Spleen (tissue), 7 donors: Measurements from ENCODE around the gene ADAMTS5.

Experiments
- CTCF ChIP-seq, 11 experiments: fragments of 200-600 bp in 7 of 11; fragments of 450-650 bp in 4 of 11; sonication (generic) in 4 of 11; IDR thresholded peaks in 8 of 11; conservative IDR thresholded peaks in 3 of 11; 1 replicate in 7 of 11; 2 replicates in 4 of 11; pipeline versions ENCODE4 v1.4.0 to v1.8.0; 2016 to 2021; ENCODE audit warnings: antibody characterized with exemption in 11 of 11, inconsistent platforms in 4 of 11, mild to moderate bottlenecking in 1 of 11
- POLR2A ChIP-seq, 3 donors: fragments of 450-650 bp; IDR thresholded peaks; one replicate each; pipeline ENCODE4 v1.5.1; 2017; ENCODE audit warnings: antibody characterized with exemption in 3 of 3, mild to moderate bottlenecking in 1 of 3
- POLR2AphosphoS5 ChIP-seq, 3 donors: sonication (generic); formaldehyde crosslinking; IDR thresholded peaks; one replicate each; pipeline ENCODE4 v1.5.1; 2017; ENCODE audit warnings: antibody characterized with exemption in 3 of 3
- donor health status: DM: no; HTN: no; CAD: no; lungs with moderate emphysema.
- donor health status: DM: no; HTN: no; CAD: no.
- donor health status: DM: no; HTN: no; CAD: no.

GRCh38 chr21:26888256-26888655 is 78.6 kb downstream of the ADAMTS5 start:
- TF ChIP-seq CTCF (IDR thresholded peaks at IDR 0.05 in 8 of 11, conservative IDR thresholded peaks at IDR 0.05 in 3 of 11) (no peak), POLR2AphosphoS5 (IDR thresholded peaks at IDR 0.05) (no peak), POLR2A (IDR thresholded peaks at IDR 0.05) (no peak)
